ENCODE results near the gene PTPRM.

DNA sequence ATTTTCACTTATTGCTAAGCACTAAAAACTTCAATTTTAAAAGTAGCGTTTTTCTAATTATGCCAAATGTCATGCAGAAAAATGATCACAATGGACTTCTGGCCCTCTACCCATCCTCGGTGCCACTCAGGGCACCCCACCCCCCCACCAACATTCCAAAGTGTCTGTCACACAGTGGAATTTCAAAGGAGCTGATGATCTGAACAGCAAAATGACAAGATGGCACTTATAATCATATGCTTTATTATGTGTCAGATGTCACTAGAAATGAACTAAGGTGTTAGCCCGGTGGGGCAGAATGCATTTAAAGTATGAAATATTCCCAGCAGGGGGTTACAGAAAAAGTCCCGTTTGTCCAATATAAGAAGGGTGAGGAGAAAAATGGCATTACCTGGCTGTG, 681.5 kb downstream of the PTPRM start:
- TF ChIP-seq, protein P1, sequence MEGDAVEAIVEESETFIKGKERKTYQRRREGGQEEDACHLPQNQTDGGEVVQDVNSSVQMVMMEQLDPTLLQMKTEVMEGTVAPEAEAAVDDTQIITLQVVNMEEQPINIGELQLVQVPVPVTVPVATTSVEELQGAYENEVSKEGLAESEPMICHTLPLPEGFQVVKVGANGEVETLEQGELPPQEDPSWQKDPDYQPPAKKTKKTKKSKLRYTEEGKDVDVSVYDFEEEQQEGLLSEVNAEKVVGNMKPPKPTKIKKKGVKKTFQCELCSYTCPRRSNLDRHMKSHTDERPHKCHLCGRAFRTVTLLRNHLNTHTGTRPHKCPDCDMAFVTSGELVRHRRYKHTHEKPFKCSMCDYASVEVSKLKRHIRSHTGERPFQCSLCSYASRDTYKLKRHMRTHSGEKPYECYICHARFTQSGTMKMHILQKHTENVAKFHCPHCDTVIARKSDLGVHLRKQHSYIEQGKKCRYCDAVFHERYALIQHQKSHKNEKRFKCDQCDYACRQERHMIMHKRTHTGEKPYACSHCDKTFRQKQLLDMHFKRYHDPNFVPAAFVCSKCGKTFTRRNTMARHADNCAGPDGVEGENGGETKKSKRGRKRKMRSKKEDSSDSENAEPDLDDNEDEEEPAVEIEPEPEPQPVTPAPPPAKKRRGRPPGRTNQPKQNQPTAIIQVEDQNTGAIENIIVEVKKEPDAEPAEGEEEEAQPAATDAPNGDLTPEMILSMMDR (IDR thresholded peaks at IDR 0.05), result no peak
- no peak for TF ChIP-seq EZH2 (IDR thresholded peaks at IDR 0.05)

All from neural progenitor cell (in vitro differentiated cells).